Stimulated activated CD8-positive, alpha-beta memory T cell treated with anti-CD3 and anti-CD28 coated beads, Interleukin-7, amount 100 ng/mL, for 48 hours (primary cell): ENCODE data around the gene GAGE12H.
"Not testable (repeated sequence)": the region's sequence is repeated elsewhere in the genome, so short reads cannot be mapped to it uniquely, and the experiment has no call there.

Experiments used
- DNase-seq, 2 donors: peaks; one replicate each; pipeline ENCODE4 v3.0.0-alpha.2; 2020; ENCODE audit warnings: low read depth in 1 of 2; ENCODE audit errors: extremely low read depth in 1 of 2

GAGE12H gene

GRCh38 chrX:49579649-49580048 is at the start of gene GAGE12H:
GAGE12H (plus strand) TSS chrX:49579949; CDS start chrX:49581104, 1,155 bp downstream.
- not testable (repeated sequence) for DNase-seq

- not testable (repeated sequence) for DNase-seq
Measured at GRCh38 chrX:49531877-49532276, 47.9 kb upstream of the GAGE12H start, which contains the start of gene GAGE12C. GAGE12C (plus strand) TSS chrX:49532177; CDS start chrX:49533332, 1,155 bp downstream.

- not testable (repeated sequence) for DNase-seq
Measured at GRCh38 chrX:49541433-49541832, 38.3 kb upstream of the GAGE12H start, which contains the start of gene GAGE12D. GAGE12D (plus strand) TSS chrX:49541733; CDS start chrX:49542888, 1,155 bp downstream.

GRCh38 chrX:49550989-49551388 is 28.8 kb upstream of the GAGE12H start, which contains the start of gene GAGE12E:
GAGE12E (plus strand) TSS chrX:49551289; CDS start chrX:49552444, 1,155 bp downstream.
- not testable (repeated sequence) for DNase-seq

GRCh38 chrX:49560542-49560941 is 19.2 kb upstream of the GAGE12H start, which contains the start of gene GAGE12F:
GAGE12F (plus strand) TSS chrX:49560842; CDS start chrX:49561997, 1,155 bp downstream.
- not testable (repeated sequence) for DNase-seq

GRCh38 chrX:49568728-49569127 is 11.0 kb upstream of the GAGE12H start:
- DNase-seq = not testable (repeated sequence)

- DNase-seq = not testable (repeated sequence)
Measured at GRCh38 chrX:49569152-49569551, 10.6 kb upstream of the GAGE12H start.

- DNase-seq = not testable (repeated sequence)
Measured at GRCh38 chrX:49570100-49570499, 9.6 kb upstream of the GAGE12H start, which contains the start of gene GAGE12G. GAGE12G (plus strand) TSS chrX:49570400; CDS start chrX:49571555, 1,155 bp downstream.

GRCh38 chrX:49589196-49589595 is 9.4 kb downstream of the GAGE12H start, which contains the start of gene GAGE2A:
GAGE2A (plus strand) TSS chrX:49589496; CDS start chrX:49590651, 1,155 bp downstream.
- DNase-seq = not testable (repeated sequence)

- DNase-seq = not testable (repeated sequence)
Measured at GRCh38 chrX:49589769-49590478, 10.2 kb downstream of the GAGE12H start.

GRCh38 chrX:49590488-49590887 is 10.7 kb downstream of the GAGE12H start:
- DNase-seq = not testable (repeated sequence)

GRCh38 chrX:49598720-49599119 is 19.0 kb downstream of the GAGE12H start, which contains the start of gene GAGE1:
GAGE1 (plus strand) TSS chrX:49599020; CDS start chrX:49600175, 1,155 bp downstream.
- not testable (repeated sequence) for DNase-seq

- DNase-seq = no peak
Measured at GRCh38 chrX:49610718-49611310, 31.1 kb downstream of the GAGE12H start.

GRCh38 chrX:49618574-49618973 is 38.8 kb downstream of the GAGE12H start:
- no peak for DNase-seq

- peak in 1 of 2 donors; percentile 6 for DNase-seq
Measured at GRCh38 chrX:49627086-49627777, 47.5 kb downstream of the GAGE12H start.
